Omental fat pad (tissue), 4 donors: ENCODE results near the gene DBNDD2. TPM values are rescaled to one million over a fixed set of nuclear protein-coding genes. Genes with fewer than 3 reads are reported as not detected.

Experiments
- ATAC-seq: fragments of 150-250 bp; one replicate; pipeline ENCODE4 v1.9.1; 2016; ENCODE audit warnings: mild to moderate bottlenecking, moderate library complexity; ENCODE audit not compliant: low FRiP score
- DNase-seq: peaks from one replicate; pipeline ENCODE4 v3.0.0-alpha.2; 2019; ENCODE audit warnings: low spot score
- total RNA-seq, 4 donors: library from RNA; depleted of rRNA; stranded (reverse); fragments of >200 nt; gene quantifications; one replicate each; pipeline ENCODE4 v1.1.0, GENCODE V29; 2016
- TF ChIP-seq, protein P1 (sequence below), 3 donors: fragments of 450-650 bp; IDR thresholded peaks; one replicate each; pipeline ENCODE4 v1.5.1; 2016 to 2017; ENCODE audit warnings: antibody characterized with exemption in 3 of 3, mild to moderate bottlenecking in 3 of 3, moderate library complexity in 2 of 3

The DBNDD2 gene
- total RNA-seq, 4 donors from 2014 or later, result 20.7 to 45.7 (median 27.9) TPM

DNA sequence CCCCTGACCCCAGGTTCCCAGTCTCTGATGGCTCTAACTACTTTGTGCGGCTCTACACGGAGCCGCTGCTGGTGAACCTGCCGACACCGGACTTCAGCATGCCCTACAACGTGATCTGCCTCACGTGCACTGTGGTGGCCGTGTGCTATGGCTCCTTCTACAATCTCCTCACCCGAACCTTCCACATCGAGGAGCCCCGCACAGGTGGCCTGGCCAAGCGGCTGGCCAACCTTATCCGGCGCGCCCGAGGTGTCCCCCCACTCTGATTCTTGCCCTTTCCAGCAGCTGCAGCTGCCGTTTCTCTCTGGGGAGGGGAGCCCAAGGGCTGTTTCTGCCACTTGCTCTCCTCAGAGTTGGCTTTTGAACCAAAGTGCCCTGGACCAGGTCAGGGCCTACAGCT lies 17.5 kb downstream of the DBNDD2 start:
- DNase-seq (no peak), ATAC-seq (no peak)
- TF ChIP-seq, protein P1, sequence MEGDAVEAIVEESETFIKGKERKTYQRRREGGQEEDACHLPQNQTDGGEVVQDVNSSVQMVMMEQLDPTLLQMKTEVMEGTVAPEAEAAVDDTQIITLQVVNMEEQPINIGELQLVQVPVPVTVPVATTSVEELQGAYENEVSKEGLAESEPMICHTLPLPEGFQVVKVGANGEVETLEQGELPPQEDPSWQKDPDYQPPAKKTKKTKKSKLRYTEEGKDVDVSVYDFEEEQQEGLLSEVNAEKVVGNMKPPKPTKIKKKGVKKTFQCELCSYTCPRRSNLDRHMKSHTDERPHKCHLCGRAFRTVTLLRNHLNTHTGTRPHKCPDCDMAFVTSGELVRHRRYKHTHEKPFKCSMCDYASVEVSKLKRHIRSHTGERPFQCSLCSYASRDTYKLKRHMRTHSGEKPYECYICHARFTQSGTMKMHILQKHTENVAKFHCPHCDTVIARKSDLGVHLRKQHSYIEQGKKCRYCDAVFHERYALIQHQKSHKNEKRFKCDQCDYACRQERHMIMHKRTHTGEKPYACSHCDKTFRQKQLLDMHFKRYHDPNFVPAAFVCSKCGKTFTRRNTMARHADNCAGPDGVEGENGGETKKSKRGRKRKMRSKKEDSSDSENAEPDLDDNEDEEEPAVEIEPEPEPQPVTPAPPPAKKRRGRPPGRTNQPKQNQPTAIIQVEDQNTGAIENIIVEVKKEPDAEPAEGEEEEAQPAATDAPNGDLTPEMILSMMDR (IDR thresholded peaks at IDR 0.05), result no peak

DNA sequence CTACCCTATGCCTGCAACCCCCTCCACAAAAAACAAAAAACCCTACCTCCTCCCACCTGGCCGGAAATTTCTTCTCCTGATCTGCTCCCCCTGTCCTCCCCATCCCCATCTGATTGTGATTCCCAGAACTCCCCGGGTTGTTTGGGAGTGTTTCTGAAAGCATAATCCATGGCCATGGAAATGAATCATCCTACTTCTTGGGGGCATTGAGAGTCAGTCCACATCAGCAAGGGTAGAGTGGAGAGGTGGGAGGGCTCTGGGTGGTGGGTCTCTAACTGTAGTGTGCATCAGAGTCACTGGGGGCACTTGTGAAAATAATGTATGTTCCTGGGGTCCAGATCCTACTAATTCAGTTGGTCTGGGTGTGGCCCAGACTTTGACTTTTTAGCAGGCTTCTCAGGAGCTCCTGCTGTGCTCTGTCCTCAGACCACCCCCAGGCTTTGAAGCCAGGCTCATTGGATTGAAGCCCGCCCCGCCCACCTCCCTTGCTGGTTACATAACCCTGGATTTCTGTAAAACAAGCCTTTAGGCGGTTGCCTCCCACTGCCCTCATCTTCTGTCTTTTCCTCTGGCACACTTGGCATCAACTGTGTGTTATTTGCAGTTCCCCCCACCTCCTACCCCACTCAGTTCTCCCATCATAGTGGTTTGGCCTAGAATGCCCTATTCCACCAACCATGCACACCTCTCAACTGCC lies 18.4 kb downstream of the DBNDD2 start:
- ATAC-seq (peak; percentile 73), DNase-seq (no peak)

DNA sequence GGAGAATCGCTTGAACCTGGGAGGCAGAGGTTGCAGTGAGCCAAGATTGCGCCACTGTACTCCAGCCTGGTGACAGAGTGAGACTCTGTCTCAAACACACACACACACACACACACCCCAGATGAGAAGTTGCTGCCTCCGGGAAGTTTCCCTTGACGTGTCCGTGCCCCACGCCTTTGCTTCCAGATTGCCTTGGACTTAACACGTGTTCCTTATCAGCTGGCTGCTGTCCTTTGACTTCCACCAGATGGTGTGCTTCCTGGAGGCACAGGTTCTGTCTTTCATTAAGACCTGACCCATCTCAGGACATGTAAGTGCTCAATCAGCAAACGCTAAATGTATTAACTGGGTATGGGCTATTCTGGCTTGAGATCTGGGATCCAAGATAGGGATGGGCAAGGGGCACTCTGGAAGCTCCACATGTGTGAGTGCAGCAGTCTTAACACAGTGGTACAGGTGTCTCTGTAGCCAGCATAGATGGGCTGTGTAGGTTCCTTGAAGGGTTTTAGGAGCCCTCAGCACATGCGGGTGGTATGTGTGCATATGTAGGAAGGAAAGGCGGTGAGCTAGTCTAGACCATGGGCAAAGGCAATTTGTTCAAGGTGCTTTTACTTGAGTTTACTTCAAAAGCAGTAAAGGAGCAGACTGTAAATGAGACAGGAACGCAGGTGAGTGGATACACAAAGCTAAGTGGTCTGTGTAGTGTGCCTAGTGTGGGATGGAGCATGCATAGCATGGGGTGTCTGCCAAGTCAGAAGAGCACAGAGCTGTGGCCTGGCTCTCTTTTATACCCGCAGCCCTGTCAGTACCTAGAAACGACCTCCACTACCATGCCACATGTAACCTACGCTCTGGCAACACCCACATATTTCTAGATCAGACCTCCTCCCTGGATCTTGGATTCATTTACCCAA lies 19.4 kb downstream of the DBNDD2 start:
- TF ChIP-seq, protein P1 (IDR thresholded peaks at IDR 0.05), result no peak
- no peak for DNase-seq
- ATAC-seq, result no peak

More for the DNA sequence above, 18.4 kb downstream of the DBNDD2 start:
- TF ChIP-seq, protein P1 (IDR thresholded peaks at IDR 0.05), result no peak

DNA sequence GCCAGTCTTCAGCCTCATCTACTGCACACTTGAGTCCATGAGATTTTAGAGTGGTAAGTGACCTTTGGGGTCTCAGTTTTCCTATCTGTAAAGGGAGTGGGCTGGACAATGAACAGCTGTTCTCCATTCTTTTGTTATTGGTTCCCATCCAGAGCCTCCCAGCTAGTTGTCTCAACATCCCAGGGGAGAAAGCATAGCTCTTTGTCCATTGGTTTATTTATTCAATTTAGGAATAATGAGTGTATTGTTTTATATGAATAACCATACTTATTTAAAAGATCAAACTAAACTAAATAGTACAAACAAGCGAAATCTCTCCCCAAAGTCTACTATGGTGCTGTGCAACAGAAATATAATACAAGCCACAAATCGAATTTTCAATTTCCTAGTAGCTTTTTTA lies 21.5 kb downstream of the DBNDD2 start:
- ATAC-seq (no peak), DNase-seq (no peak)
- TF ChIP-seq, protein P1 (IDR thresholded peaks at IDR 0.05), result no peak

DNA sequence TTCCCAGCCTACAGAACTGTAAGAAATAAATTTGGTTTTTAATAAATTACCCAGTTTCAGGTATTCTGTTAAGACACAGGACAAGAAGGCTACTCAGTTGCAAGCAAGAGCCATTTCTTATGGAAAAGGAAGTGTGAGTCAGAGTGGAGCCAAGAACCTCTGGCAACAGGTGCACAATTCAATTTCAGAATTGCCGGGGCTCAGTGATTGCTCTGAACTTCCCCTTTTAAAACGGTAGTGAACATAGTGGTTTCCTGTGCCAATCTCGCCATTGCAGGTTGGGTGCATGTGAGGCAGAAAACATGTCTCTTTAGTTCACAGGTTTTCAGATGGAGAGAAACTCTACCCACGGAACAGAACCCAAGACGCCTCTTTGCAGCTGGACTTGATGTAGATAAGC lies 24.2 kb downstream of the DBNDD2 start:
- no peak for ATAC-seq
- TF ChIP-seq, protein P1 (IDR thresholded peaks at IDR 0.05), result no peak
- DNase-seq, result no peak

DNA sequence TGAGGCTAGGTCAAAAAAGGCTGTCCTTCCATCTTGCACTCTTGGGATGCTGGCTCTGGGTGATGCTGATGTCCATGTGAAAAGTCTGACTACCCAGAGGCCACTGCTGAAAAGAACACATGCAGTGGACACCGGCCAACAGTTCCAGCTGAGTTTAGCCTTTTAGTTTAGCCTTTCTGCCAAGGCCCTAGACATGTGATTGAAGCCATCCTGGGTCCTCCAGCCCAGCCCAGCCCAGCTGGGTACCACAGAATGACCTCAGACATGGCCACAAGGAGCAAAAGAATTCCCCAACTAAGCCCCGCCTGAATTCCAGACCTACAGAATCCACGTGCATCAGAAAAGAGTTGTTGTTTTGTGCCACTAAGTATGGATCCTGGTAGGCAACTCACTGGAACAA lies 25.2 kb downstream of the DBNDD2 start:
- no peak for DNase-seq
- ATAC-seq, result no peak
- TF ChIP-seq, protein P1 (IDR thresholded peaks at IDR 0.05), result no peak
